HL-60/S4 treated with phorbol 12-myristate 13-acetate at 8.2 ng/mL for 4 days and 3 days (cell line): ENCODE measurements around the gene LSM2.

Experiments
- in situ Hi-C: fragments of 300-500 bp; cut with MboI; formaldehyde crosslinking; loops from 2 replicates; pipeline ENCODE4 v1.15.0; 2022; ENCODE audit warnings: low sequenced_read_pairs

Gene LSM2

GRCh38 chr6:31760790-31761189, 46.0 kb downstream of the LSM2 start:
- in situ Hi-C loops: loop anchor here (10.0 kb wide), 1 partner anchor 76 kb away; the partner anchor contains the start of gene LY6G5C

DNA sequence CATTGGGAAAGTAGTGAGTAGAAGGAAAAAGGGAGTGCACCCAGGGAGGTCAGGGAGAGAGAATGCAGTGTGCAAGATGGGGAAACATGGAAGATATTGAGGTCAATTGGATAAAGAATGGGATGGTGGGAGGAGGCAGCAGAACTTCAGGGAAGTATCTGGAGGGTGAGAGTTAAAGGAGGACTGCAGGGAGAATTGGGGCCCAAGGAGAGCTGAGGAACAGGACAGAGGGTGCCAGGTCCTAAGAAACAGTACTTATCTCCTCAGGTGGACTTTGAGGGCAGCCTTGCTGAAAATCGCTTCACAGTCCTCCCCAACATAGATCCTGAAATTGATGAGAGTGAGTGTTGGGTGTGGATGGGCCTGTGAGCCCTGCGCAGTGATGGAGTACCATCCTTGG, 48.5 kb downstream of the LSM2 start:
- in situ Hi-C loops: no loop called here

GRCh38 chr6:31752739-31753319, 53.9 kb downstream of the LSM2 start:
- in situ Hi-C loops: no loop called here

DNA sequence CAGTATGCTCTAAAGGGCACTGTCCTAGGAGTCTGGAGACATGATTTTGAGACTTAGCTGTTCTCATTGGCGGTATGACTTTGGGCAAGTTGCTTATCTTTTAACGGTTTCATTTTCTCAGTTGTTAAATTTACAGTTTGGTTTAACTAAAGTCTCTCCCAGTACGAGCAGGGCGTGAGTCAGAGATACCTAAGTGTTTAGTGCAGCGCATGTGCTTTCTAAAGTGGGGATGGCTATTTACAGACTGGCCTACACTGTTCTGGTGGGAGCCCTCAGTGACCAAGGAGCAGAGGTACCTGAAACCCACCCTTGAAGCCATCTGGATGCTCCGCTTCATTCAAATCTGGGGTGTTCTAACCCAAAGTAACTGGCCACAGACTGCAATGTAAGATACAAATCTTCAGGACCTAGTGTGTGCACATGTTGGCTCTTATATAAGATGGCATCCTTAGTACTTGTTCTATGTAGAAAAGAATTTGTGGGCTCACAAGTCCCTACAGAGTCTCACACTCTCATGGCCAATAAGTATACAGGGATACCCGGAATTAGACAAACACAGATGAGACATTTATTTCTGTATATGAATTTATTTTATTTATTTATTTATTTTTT, 56.2 kb downstream of the LSM2 start:
- in situ Hi-C loops: no loop called here

GRCh38 chr6:31749301-31750036, 57.3 kb downstream of the LSM2 start:
- in situ Hi-C loops: no loop called here
